ENCODE data around the gene THSD7B. TPM values are rescaled to one million over a fixed set of nuclear protein-coding genes. Genes with fewer than 3 reads are reported as not detected.

Gene THSD7B
- total and polyA plus RNA-seq, 10 of the 15 experiments (the other 5 are each of a cell fraction or from before 2014, with no cell fraction given) = 0.03 to 0.56 (median 0.28) TPM

DNA sequence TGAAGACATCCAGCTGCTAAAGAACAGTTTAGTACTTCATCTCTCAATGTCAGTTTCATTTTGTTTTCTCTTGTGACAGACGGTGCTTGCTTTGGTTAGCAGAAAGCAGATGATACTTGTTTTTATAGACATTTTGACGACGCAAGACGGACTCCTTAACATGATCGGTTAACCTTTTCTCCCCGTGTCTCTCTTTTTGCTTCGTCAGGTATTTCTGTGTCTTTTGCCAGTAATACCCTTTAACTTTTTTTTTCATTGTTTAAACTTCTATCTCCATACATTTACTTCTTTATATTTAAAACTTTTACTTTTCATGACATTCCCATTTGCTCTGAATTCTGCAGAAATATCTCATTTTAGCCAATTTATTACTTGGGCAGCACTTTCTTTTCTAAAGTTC is 57.9 kb downstream of the THSD7B start:
- Histone ChIP-seq H3K9me3 (replicated peaks; ENCODE audit: control insufficient read depth, insufficient read depth, low read length) (no peaks in the 10 kb centered on the region), H3K36me3 (ENCODE audit: control insufficient read depth in 2 of 2, insufficient read depth in 2 of 2, low read length in 1 of 2) (no peaks in the 10 kb centered on the region; a peak in 1 of 4 replicates), H3K79me2 (ENCODE audit: control insufficient read depth, insufficient read depth, low read length) (no peaks in the 10 kb centered on the region), H3K4me2 (ENCODE audit: control insufficient read depth, insufficient read depth) (no peak overlapping the region), H3K4me1 (ENCODE audit: control insufficient read depth, insufficient read depth, low read length) (no peaks in the 10 kb centered on the region), H3K4me3 (no peak overlapping the region), H3K27me3 (replicated peaks in 1 of 2; ENCODE audit: control insufficient read depth in 2 of 2, insufficient read depth in 2 of 2, low read length in 1 of 2) (no peaks in the 10 kb centered on the region; a peak in 1 of 4 replicates), H3K27ac (ENCODE audit: control insufficient read depth, insufficient read depth) (no peak overlapping the region), H4K20me1 (ENCODE audit: control insufficient read depth, insufficient read depth) (no peaks in the 10 kb centered on the region), H3K9ac (ENCODE audit: control insufficient read depth, insufficient read depth, low read length) (no peak overlapping the region), H2AFZ (ENCODE audit: control insufficient read depth, low read depth, low read length) (no peak overlapping the region)
- WGBS (ENCODE audit: insufficient coverage, insufficient replicate concordance, low lambda C conversion rate, missing lambda C conversion rate) = 58% methylated on average over 7 of the region's 7 CpGs
- ATAC-seq (no peak), DNase-seq (ENCODE audit: low read depth, low spot score) (no peak), FAIRE-seq (no peak)
- intact Hi-C loops (cut with micrococcal nuclease; ENCODE audit: unreplicated experiment) (no loop called here), in situ Hi-C loops (cut with MboI) (no loop called here)
- ChIA-PET CTCF (no interaction called here), RAD21 (ENCODE audit: unreplicated experiment) (no interaction called here), SMC1A (ENCODE audit: uncharacterized antibody, unreplicated experiment) (interaction anchor here (1.4 kb wide), 1 partner anchor 11 kb away, joined by 3 read pairs; no protein-coding TSS in a partner anchor), POLR2A (no interaction called here)
- no TSS peak for BruUV-seq (replicated peaks)
- TF ChIP-seq MYB (IDR thresholded peaks at IDR 0.05; ENCODE audit: borderline replicate concordance, low read depth, low read length) = no peak
- TF ChIP-seq RBBP5 (conservative IDR thresholded peaks at IDR 0.05) = no peak
- TF ChIP-seq EED (IDR thresholded peaks at IDR 0.05; ENCODE audit: low read depth) = no peak
- no peak for TF ChIP-seq RFX5 (IDR thresholded peaks at IDR 0.05; ENCODE audit: low read depth, low read length)
- TF ChIP-seq HDGF (IDR thresholded peaks at IDR 0.05) = no peak
- TF ChIP-seq NKRF (conservative IDR thresholded peaks at IDR 0.05) = no peak
- no peak for TF ChIP-seq ELK1 (IDR thresholded peaks at IDR 0.05; ENCODE audit: low read depth, low read length)
- no peak for TF ChIP-seq GABPA (IDR thresholded peaks at IDR 0.05; ENCODE audit: low read depth)
- TF ChIP-seq, protein P1, sequence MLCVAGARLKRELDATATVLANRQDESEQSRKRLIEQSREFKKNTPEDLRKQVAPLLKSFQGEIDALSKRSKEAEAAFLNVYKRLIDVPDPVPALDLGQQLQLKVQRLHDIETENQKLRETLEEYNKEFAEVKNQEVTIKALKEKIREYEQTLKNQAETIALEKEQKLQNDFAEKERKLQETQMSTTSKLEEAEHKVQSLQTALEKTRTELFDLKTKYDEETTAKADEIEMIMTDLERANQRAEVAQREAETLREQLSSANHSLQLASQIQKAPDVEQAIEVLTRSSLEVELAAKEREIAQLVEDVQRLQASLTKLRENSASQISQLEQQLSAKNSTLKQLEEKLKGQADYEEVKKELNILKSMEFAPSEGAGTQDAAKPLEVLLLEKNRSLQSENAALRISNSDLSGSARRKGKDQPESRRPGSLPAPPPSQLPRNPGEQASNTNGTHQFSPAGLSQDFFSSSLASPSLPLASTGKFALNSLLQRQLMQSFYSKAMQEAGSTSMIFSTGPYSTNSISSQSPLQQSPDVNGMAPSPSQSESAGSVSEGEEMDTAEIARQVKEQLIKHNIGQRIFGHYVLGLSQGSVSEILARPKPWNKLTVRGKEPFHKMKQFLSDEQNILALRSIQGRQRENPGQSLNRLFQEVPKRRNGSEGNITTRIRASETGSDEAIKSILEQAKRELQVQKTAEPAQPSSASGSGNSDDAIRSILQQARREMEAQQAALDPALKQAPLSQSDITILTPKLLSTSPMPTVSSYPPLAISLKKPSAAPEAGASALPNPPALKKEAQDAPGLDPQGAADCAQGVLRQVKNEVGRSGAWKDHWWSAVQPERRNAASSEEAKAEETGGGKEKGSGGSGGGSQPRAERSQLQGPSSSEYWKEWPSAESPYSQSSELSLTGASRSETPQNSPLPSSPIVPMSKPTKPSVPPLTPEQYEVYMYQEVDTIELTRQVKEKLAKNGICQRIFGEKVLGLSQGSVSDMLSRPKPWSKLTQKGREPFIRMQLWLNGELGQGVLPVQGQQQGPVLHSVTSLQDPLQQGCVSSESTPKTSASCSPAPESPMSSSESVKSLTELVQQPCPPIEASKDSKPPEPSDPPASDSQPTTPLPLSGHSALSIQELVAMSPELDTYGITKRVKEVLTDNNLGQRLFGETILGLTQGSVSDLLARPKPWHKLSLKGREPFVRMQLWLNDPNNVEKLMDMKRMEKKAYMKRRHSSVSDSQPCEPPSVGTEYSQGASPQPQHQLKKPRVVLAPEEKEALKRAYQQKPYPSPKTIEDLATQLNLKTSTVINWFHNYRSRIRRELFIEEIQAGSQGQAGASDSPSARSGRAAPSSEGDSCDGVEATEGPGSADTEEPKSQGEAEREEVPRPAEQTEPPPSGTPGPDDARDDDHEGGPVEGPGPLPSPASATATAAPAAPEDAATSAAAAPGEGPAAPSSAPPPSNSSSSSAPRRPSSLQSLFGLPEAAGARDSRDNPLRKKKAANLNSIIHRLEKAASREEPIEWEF (IDR thresholded peaks at IDR 0.05; ENCODE audit: insufficient replicate concordance, low read depth, low read length) = no peak
- no peak for TF ChIP-seq BCLAF1 (IDR thresholded peaks at IDR 0.05)
- no peak for TF ChIP-seq EGR1 (IDR thresholded peaks at IDR 0.05; ENCODE audit: borderline replicate concordance in 1 of 2, low read depth in 2 of 2, low read length in 2 of 2)
